Measurements from ENCODE around the gene KLK7. TPM values are rescaled to one million over a fixed set of nuclear protein-coding genes. Genes with fewer than 3 reads are reported as not detected.
A peak's percentile ranks its signal among the peaks of the same experiment; 100 is the strongest.

KLK7 gene
- total RNA-seq, 1 experiment from 2014 or later: 3.6 TPM

DNA sequence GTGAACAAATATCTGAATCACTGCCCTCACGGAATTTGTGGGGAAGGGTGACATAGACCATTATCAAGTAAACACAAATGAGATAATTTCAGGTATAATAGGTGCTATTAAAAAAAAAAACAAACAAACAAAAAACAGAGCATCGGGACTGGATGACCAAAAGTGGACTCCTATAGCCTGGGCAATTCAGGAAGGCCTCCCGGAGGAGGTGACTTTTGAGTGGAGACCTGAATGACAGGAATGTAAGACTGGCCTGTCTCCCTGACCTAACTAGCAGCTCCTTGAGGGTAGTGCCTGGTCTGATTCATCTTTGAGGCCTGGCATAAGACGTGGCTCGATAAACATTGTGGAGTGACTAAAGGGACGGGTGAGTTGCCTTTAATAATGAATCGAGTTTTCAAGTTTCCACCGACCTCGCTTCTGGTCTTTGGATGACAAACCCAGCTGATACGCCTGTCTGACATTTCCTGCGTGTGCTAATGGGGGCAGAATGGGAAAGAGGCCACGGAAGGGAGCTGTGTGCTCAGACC is 29.0 kb upstream of the KLK7 start:
- Histone ChIP-seq H3K9ac (ENCODE audit: low read length) (no peak overlapping the region), H3K27ac (ENCODE audit: low read length) (no peak overlapping the region), H3K79me2 (ENCODE audit: low read length) (no peaks in the 10 kb centered on the region), H3K4me3 (ENCODE audit: low read length) (no peak overlapping the region), H3K27me3 (ENCODE audit: low read length) (no peaks in the 10 kb centered on the region), H3K9me2 (replicated peaks; ENCODE audit: low read length) (no peaks in the 10 kb centered on the region), H3K9me3 (ENCODE audit: low read length) (0 out of 2 replicates have a peak, but pooled peaks cover 4% of the 10 kb centered on the region), H2AFZ (ENCODE audit: low read length) (no peak overlapping the region), H3F3A (ENCODE audit: low read length, unreplicated experiment) (no peaks in the 10 kb centered on the region), H3K4me2 (ENCODE audit: low read length) (no peak overlapping the region), H3K36me3 (ENCODE audit: low read depth, low read length) (no peaks in the 10 kb centered on the region), H3K4me1 (ENCODE audit: insufficient read depth, low read length) (peaks cover 25% of the 10 kb centered on the region; the same call in 1 of the 2 replicates), H4K20me1 (ENCODE audit: low read length) (no peaks in the 10 kb centered on the region)
- intact Hi-C loops (cut with micrococcal nuclease): no loop called here
- ATAC-seq (no peak), DNase-seq (peak; percentile 71)
- CTCF ChIA-PET: interaction anchor here (0.6 kb wide), 1 partner anchor 60 kb away, joined by 3 read pairs; the partner anchor contains the start of gene KLK5
- POLR2A ChIA-PET (ENCODE audit: unreplicated experiment): interaction anchor here (0.7 kb wide), 1 partner anchor 35 kb away, joined by 10 read pairs; no protein-coding TSS in a partner anchor
- TF ChIP-seq EZH2 (IDR thresholded peaks at IDR 0.05; ENCODE audit: low read length, unreplicated experiment): no peak
- TF ChIP-seq, protein P1, sequence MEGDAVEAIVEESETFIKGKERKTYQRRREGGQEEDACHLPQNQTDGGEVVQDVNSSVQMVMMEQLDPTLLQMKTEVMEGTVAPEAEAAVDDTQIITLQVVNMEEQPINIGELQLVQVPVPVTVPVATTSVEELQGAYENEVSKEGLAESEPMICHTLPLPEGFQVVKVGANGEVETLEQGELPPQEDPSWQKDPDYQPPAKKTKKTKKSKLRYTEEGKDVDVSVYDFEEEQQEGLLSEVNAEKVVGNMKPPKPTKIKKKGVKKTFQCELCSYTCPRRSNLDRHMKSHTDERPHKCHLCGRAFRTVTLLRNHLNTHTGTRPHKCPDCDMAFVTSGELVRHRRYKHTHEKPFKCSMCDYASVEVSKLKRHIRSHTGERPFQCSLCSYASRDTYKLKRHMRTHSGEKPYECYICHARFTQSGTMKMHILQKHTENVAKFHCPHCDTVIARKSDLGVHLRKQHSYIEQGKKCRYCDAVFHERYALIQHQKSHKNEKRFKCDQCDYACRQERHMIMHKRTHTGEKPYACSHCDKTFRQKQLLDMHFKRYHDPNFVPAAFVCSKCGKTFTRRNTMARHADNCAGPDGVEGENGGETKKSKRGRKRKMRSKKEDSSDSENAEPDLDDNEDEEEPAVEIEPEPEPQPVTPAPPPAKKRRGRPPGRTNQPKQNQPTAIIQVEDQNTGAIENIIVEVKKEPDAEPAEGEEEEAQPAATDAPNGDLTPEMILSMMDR (conservative IDR thresholded peaks at IDR 0.05; ENCODE audit: low read depth, low read length): no peak
- TF ChIP-seq EZH2phosphoT487 (IDR thresholded peaks at IDR 0.05; ENCODE audit: borderline replicate concordance, low read length): no peak
- no TSS peak for BruUV-seq (replicated peaks)

- H4K20me1 ChIP-seq (ENCODE audit: low read length): no peaks in the 10 kb centered on the region
- no peak overlapping the region for H3K9ac ChIP-seq (ENCODE audit: low read length)
- DNase-seq: peak; percentile 43
- H3K4me2 ChIP-seq (ENCODE audit: low read length): no peak overlapping the region
- POLR2A ChIA-PET (ENCODE audit: unreplicated experiment): no interaction called here
- no peaks in the 10 kb centered on the region for H3K79me2 ChIP-seq (ENCODE audit: low read length)
- CTCF ChIA-PET: no interaction called here
- no peaks in the 10 kb centered on the region for H3K9me2 ChIP-seq (replicated peaks; ENCODE audit: low read length)
- H3K36me3 ChIP-seq (ENCODE audit: low read depth, low read length): no peaks in the 10 kb centered on the region
- intact Hi-C loops (cut with micrococcal nuclease): no loop called here
- no peak overlapping the region for H3K27ac ChIP-seq (ENCODE audit: low read length)
- H3K27me3 ChIP-seq (ENCODE audit: low read length): no peaks in the 10 kb centered on the region
- TF ChIP-seq EZH2phosphoT487 (IDR thresholded peaks at IDR 0.05; ENCODE audit: borderline replicate concordance, low read length) (no peak), EZH2 (IDR thresholded peaks at IDR 0.05; ENCODE audit: low read length, unreplicated experiment) (no peak)
- TF ChIP-seq, protein P1 (conservative IDR thresholded peaks at IDR 0.05; ENCODE audit: low read depth, low read length): no peak
- H2AFZ ChIP-seq (ENCODE audit: low read length): no peak overlapping the region
- no peak; the same call in 1 of the 2 replicates for ATAC-seq
- BruUV-seq (replicated peaks): no TSS peak
- no peaks in the 10 kb centered on the region for H3F3A ChIP-seq (ENCODE audit: low read length, unreplicated experiment)
- no peak overlapping the region for H3K4me3 ChIP-seq (ENCODE audit: low read length)
- H3K9me3 ChIP-seq (ENCODE audit: low read length): 0 out of 2 replicates have a peak, but pooled peaks cover 4% of the 10 kb centered on the region
- H3K4me1 ChIP-seq (ENCODE audit: insufficient read depth, low read length): peaks cover 19% of the 10 kb centered on the region; the same call in 1 of the 2 replicates
Measured at GRCh38 chr19:51010066-51010795, 26.5 kb upstream of the KLK7 start.

Data from PC-3 (cell line).